Measurements from ENCODE around the gene RAPGEF5. TPM values are rescaled to one million over a fixed set of nuclear protein-coding genes. Genes with fewer than 3 reads are reported as not detected.
A peak's percentile ranks its signal among the peaks of the same experiment; 100 is the strongest.
"Not testable (repeated sequence)": the region's sequence is repeated elsewhere in the genome, so short reads cannot be mapped to it uniquely, and the experiment has no call there.

The RAPGEF5 gene
- total RNA-seq, 4 donors from 2014 or later: 26.5 to 76.6 (median 39.3) TPM

GRCh38 chr7:22094413-22095342, 262.3 kb downstream of the RAPGEF5 start:
- 58 to 61% methylated on average over 11 of the region's 11 CpGs for WGBS, 2 donors
- peak; percentile 7 to 20 for DNase-seq
- Histone ChIP-seq H3K27me3 (no peaks in the 10 kb centered on the region), H3K9me3 (no peaks in the 10 kb centered on the region), H3K4me3 (replicated peaks in 1 of 3) (no peak overlapping the region), H3K36me3 (no peaks in the 10 kb centered on the region), H3K4me1 (peaks cover 0 to 4% of the 10 kb centered on the region in 2 donors), H3K27ac (no peak overlapping the region)
- no peak for TF ChIP-seq POLR2A (IDR thresholded peaks at IDR 0.05)
- TF ChIP-seq CTCF (IDR thresholded peaks at IDR 0.05): no peak
- intact Hi-C loops (cut with DNase I): no loop called here

- Histone ChIP-seq H3K4me1 (peaks cover 0 to 4% of the 10 kb centered on the region in 2 donors), H3K36me3 (no peaks in the 10 kb centered on the region), H3K27me3 (no peaks in the 10 kb centered on the region), H3K4me3 (replicated peaks in 1 of 3) (no peak overlapping the region), H3K9me3 (no peaks in the 10 kb centered on the region), H3K27ac (no peak overlapping the region)
- intact Hi-C loops (cut with DNase I): no loop called here
- DNase-seq: no peak
- WGBS, 2 donors: 66 to 80% methylated on average over 5 to 6 of the region's 6 CpGs
- no peak for TF ChIP-seq POLR2A (IDR thresholded peaks at IDR 0.05)
- TF ChIP-seq CTCF (IDR thresholded peaks at IDR 0.05): no peak
Observed at GRCh38 chr7:22093936-22094335, 263.0 kb downstream of the RAPGEF5 start.

- TF ChIP-seq POLR2A (IDR thresholded peaks at IDR 0.05): no peak
- TF ChIP-seq CTCF (IDR thresholded peaks at IDR 0.05): no peak
- no peak overlapping the region for H3K27ac ChIP-seq
Observed at GRCh38 chr7:22093001-22093400, 264.0 kb downstream of the RAPGEF5 start.

GRCh38 chr7:22090958-22091525, 265.9 kb downstream of the RAPGEF5 start:
- intact Hi-C loops (cut with DNase I); H3K4me3 ChIP-seq (replicated peaks in 1 of 3); H3K4me1 ChIP-seq; H3K36me3 ChIP-seq; H3K27me3 ChIP-seq; DNase-seq; H3K27ac ChIP-seq; H3K9me3 ChIP-seq: not testable (repeated sequence)
- 91 to 95% methylated on average over 11 of the region's 11 CpGs for WGBS, 2 donors

More at GRCh38 chr7:22093001-22093400, 264.0 kb downstream of the RAPGEF5 start:
- intact Hi-C loops (cut with DNase I): no loop called here
- peaks cover 0 to 4% of the 10 kb centered on the region in 2 donors for H3K4me1 ChIP-seq
- H3K4me3 ChIP-seq (replicated peaks in 1 of 3): no peak overlapping the region
- no peaks in the 10 kb centered on the region for H3K36me3 ChIP-seq
- DNase-seq: no peak
- H3K27me3 ChIP-seq: no peaks in the 10 kb centered on the region
- no peaks in the 10 kb centered on the region for H3K9me3 ChIP-seq
- WGBS, 2 donors: 35 to 56% methylated on average over 2 of the region's 2 CpGs

- H3K4me1 ChIP-seq: peaks cover 0 to 4% of the 10 kb centered on the region in 2 donors
- no peak overlapping the region for H3K4me3 ChIP-seq (replicated peaks in 1 of 3)
- no peaks in the 10 kb centered on the region for H3K27me3 ChIP-seq
- no peak overlapping the region for H3K27ac ChIP-seq
- no peak for DNase-seq
- 60 to 89% methylated on average over 2 to 9 of the region's 24 CpGs for WGBS, 2 donors
- no peaks in the 10 kb centered on the region for H3K36me3 ChIP-seq
- intact Hi-C loops (cut with DNase I): no loop called here
- H3K9me3 ChIP-seq: no peaks in the 10 kb centered on the region
- no peak for TF ChIP-seq CTCF (IDR thresholded peaks at IDR 0.05)
Observed at GRCh38 chr7:22090512-22090911, 266.4 kb downstream of the RAPGEF5 start.

Data from thyroid gland (tissue), 4 donors.